Measurements from ENCODE around the gene AP1S3. TPM values are rescaled to one million over a fixed set of nuclear protein-coding genes. Genes with fewer than 3 reads are reported as not detected.

Gene AP1S3
- total RNA-seq, 2 donors from 2014 or later: 2.0 to 8.3 TPM

DNA sequence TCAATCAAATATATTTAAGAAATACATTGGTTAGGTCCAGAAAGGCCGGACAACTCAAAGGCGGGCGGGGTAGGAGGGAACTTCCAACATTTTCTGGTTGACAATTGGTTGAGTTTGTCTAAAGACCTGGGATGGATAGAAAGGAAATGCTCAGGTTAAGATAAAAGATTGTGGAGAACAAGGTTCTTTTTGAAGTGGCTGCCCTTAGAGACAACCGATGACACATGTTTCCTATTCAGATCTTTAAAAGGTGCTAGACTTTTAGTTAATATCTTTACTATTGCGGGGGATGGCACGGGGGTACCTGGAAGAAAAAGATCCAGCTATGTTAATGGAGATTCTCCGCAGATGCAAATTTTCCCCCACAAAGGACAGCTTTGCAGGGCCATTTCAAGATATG, 10.0 kb upstream of the AP1S3 start:
- H3K36me3 ChIP-seq (replicated peaks in 1 of 2; ENCODE audit: insufficient read depth in 1 of 2, low read depth in 2 of 2): no peaks in the 10 kb centered on the region
- intact Hi-C loops (cut with DNase I): no loop called here

DNA sequence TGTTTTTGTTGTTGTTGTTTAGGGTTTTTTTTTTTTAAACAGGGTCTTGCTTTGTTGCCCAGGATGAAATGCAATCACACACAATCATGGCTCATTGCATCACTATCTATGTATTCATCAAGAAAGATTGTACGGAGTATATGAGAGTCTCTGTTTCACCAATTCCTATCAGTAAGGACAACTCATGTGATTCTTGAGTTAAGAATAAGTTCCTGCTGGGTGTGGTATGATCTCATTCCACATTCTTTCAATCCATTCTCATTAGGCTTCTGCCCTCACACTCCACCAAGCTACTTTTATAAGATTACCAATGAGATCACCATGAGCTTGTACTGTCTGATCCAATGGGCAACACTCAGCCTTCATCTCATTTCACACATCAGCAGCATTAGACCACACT, 9.1 kb upstream of the AP1S3 start:
- DNase-seq (no peak), ATAC-seq (no peak)
- Histone ChIP-seq H3K27me3 (no peaks in the 10 kb centered on the region), H3K27ac (no peak overlapping the region), H3K4me1 (no peaks in the 10 kb centered on the region), H3K9me3 (no peaks in the 10 kb centered on the region), H3K4me3 (no peak overlapping the region), H3K36me3 (replicated peaks in 1 of 2; ENCODE audit: insufficient read depth in 1 of 2, low read depth in 2 of 2) (no peaks in the 10 kb centered on the region)
- WGBS, 2 donors: 75 to 79% methylated on average over 1 of the region's 1 CpG
- TF ChIP-seq POLR2A (IDR thresholded peaks at IDR 0.05): no peak
- TF ChIP-seq, protein P1, sequence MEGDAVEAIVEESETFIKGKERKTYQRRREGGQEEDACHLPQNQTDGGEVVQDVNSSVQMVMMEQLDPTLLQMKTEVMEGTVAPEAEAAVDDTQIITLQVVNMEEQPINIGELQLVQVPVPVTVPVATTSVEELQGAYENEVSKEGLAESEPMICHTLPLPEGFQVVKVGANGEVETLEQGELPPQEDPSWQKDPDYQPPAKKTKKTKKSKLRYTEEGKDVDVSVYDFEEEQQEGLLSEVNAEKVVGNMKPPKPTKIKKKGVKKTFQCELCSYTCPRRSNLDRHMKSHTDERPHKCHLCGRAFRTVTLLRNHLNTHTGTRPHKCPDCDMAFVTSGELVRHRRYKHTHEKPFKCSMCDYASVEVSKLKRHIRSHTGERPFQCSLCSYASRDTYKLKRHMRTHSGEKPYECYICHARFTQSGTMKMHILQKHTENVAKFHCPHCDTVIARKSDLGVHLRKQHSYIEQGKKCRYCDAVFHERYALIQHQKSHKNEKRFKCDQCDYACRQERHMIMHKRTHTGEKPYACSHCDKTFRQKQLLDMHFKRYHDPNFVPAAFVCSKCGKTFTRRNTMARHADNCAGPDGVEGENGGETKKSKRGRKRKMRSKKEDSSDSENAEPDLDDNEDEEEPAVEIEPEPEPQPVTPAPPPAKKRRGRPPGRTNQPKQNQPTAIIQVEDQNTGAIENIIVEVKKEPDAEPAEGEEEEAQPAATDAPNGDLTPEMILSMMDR (IDR thresholded peaks at IDR 0.05): no peak
- intact Hi-C loops (cut with DNase I): no loop called here

More for the DNA sequence above, 10.0 kb upstream of the AP1S3 start:
- ATAC-seq: no peak
- WGBS, 2 donors: 95 to 96% methylated on average over 7 of the region's 7 CpGs
- no peak for DNase-seq
- Histone ChIP-seq H3K27ac (no peak overlapping the region), H3K4me3 (no peak overlapping the region), H3K27me3 (no peaks in the 10 kb centered on the region), H3K9me3 (no peaks in the 10 kb centered on the region), H3K4me1 (no peaks in the 10 kb centered on the region)
- TF ChIP-seq, protein P1 (IDR thresholded peaks at IDR 0.05): no peak
- no peak for TF ChIP-seq POLR2A (IDR thresholded peaks at IDR 0.05)

DNA sequence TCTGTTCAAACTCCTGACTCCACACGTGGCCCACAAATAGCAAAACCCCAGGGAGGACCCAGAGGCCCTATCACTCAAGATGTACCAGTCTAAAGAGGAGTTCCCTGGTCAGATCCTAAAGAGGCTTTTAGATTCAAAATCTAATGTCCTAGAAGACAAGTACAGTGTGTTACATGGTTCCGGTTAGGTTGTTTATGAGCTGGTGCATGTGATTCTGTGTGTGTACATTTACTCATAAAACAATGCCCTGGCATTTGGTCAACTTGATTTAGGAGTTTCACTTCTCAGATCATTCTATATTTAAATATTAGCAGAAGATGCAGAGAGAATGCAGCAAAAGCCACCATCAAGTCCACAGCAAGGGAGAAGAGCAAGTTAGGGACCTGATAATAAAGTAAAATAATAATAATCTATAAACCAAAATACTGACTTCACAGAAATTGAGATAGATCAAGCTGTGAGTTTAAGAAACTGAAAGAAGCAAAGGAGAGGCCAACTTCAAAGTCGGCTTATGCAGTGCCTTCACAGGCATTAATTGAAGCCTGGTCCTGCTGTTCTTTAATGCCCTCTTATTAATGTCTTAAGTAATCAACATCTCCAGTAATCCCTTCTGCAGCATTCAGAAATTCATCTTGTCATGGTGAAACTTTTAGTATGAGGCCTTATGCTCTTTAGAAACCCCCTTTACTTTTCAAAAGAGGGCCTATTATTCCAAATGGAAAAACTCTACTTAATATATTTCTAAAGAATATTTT, 4.2 kb upstream of the AP1S3 start:
- Histone ChIP-seq H3K4me3 (no peak overlapping the region), H3K27me3 (no peaks in the 10 kb centered on the region), H3K27ac (no peak overlapping the region), H3K4me1 (peaks cover 3% of the 10 kb centered on the region), H3K9me3 (no peaks in the 10 kb centered on the region), H3K36me3 (replicated peaks in 1 of 2; ENCODE audit: insufficient read depth in 1 of 2, low read depth in 2 of 2) (no peaks in the 10 kb centered on the region)
- ATAC-seq (no peak), DNase-seq (no peak)
- intact Hi-C loops (cut with DNase I): no loop called here
- TF ChIP-seq POLR2A (IDR thresholded peaks at IDR 0.05): no peak
- TF ChIP-seq, protein P1 (IDR thresholded peaks at IDR 0.05): no peak
- 63 to 66% methylated on average over 3 of the region's 3 CpGs for WGBS, 2 donors

- TF ChIP-seq POLR2A (IDR thresholded peaks at IDR 0.05): no peak
- TF ChIP-seq, protein P1 (IDR thresholded peaks at IDR 0.05): no peak
- DNase-seq: peak in 2 of 4 donors; percentile 17 to 22
- Histone ChIP-seq H3K9me3 (no peaks in the 10 kb centered on the region), H3K27ac (no peak overlapping the region), H3K4me1 (peaks cover 13% of the 10 kb centered on the region), H3K27me3 (no peaks in the 10 kb centered on the region), H3K4me3 (no peak overlapping the region), H3K36me3 (replicated peaks in 1 of 2; ENCODE audit: insufficient read depth in 1 of 2, low read depth in 2 of 2) (no peaks in the 10 kb centered on the region)
- ATAC-seq: no peak
- 70 to 86% methylated on average over 10 to 13 of the region's 15 CpGs for WGBS, 2 donors
- intact Hi-C loops (cut with DNase I): no loop called here
These were observed 1.5 kb downstream of the AP1S3 start for GRCh38 chr2:223835701-223836532.
